GM12878 (cell line): Measurements from ENCODE around the gene CBLB. TPM values are rescaled to one million over a fixed set of nuclear protein-coding genes. Genes with fewer than 3 reads are reported as not detected.

Experiments used
- ATAC-seq: fragments of 200-7000 bp; cut with Tn5 transposase; 3 replicates; pipeline ENCODE4 v1.9.1; 2020; ENCODE audit warnings: mild to moderate bottlenecking, moderate library complexity
- BruUV-seq: library from RNA; stranded (reverse); fragments of 400-500 nt; replicated peaks from 2 replicates; lab custom pipeline; 2021; lab: Mats Ljungman, UMichigan
- CTCF ChIA-PET: fragments of 300-600 bp; sonication (Branson Sonifier 250); formaldehyde crosslinking; extraction: SDS; loops from one replicate; lab custom pipeline; 2021; ENCODE audit warnings: inconsistent platforms; lab: Yijun Ruan, JAX
- POLR2A ChIA-PET: fragments of 350-600 bp; formaldehyde crosslinking; extraction: SDS; loops from one replicate; lab custom pipeline; 2021; ENCODE audit warnings: inconsistent platforms; lab: Charles Lee
- RAD21 ChIA-PET: fragments of 300-600 bp; sonication (Branson Sonifier 250); formaldehyde crosslinking; loops from one replicate; lab custom pipeline; 2023; ENCODE audit warnings: antibody characterized with exemption; ENCODE audit not compliant: unreplicated experiment; lab: Charles Lee
- SMC1A ChIA-PET: fragments of 300-600 bp; sonication (Branson Sonifier 250); formaldehyde crosslinking; loops from one replicate; lab custom pipeline; 2023; ENCODE audit not compliant: unreplicated experiment, uncharacterized antibody; lab: Charles Lee
- DNase-seq: peaks from one replicate; pipeline ENCODE4 v3.0.0-alpha.2; 2011; ENCODE audit warnings: low read depth, low spot score
- FAIRE-seq: peaks from 3 replicates; lab custom pipeline; 2011; peaks lifted over from hg19 to GRCh38; lab: Jason Lieb, UNC
- H2AFZ ChIP-seq: 2 replicates; pipeline ENCODE4 v1.6.0; 2011; ENCODE audit warnings: low read depth, low read length, control low read depth; ENCODE audit not compliant: control insufficient read depth
- H3K27ac ChIP-seq: 2 replicates; pipeline ENCODE4 v1.5.1; 2011; ENCODE audit warnings: control low read depth; ENCODE audit not compliant: control insufficient read depth, insufficient read depth
- H3K27me3 ChIP-seq, 2 experiments: replicated peaks in 1 of 2; 2 replicates each; pipeline versions ENCODE4 v1.6.0 to v1.6.1; 2011; ENCODE audit warnings: low read length in 1 of 2; ENCODE audit not compliant: control insufficient read depth in 2 of 2, insufficient read depth in 2 of 2
- H3K36me3 ChIP-seq, 2 experiments: 2 replicates each; pipeline ENCODE4 v1.5.1; 2011; ENCODE audit warnings: low read length in 1 of 2; ENCODE audit not compliant: control insufficient read depth in 2 of 2, insufficient read depth in 2 of 2
- H3K4me1 ChIP-seq: 2 replicates; pipeline ENCODE4 v1.6.1; 2011; ENCODE audit warnings: mild to moderate bottlenecking, low read length, moderate library complexity, mixed read lengths; ENCODE audit not compliant: control insufficient read depth, insufficient read depth
- H3K4me2 ChIP-seq: 2 replicates; pipeline ENCODE4 v1.6.0; 2011; ENCODE audit warnings: control low read depth; ENCODE audit not compliant: control insufficient read depth, insufficient read depth
- H3K4me3 ChIP-seq: fragments of 200-600 bp; sonication (generic); 2 replicates; pipeline ENCODE4 v1.5.1; 2016
- H3K79me2 ChIP-seq: 2 replicates; pipeline ENCODE4 v1.6.0; 2011; ENCODE audit warnings: low read length; ENCODE audit not compliant: control insufficient read depth, insufficient read depth
- H3K9ac ChIP-seq: 2 replicates; pipeline ENCODE4 v1.8.0; 2011; ENCODE audit warnings: low read length, control low read depth, mixed read lengths; ENCODE audit not compliant: control insufficient read depth, insufficient read depth
- H3K9me3 ChIP-seq: replicated peaks from 3 replicates; pipeline ENCODE4 v1.5.1; 2011; ENCODE audit warnings: mild to moderate bottlenecking, low read length; ENCODE audit not compliant: control insufficient read depth, insufficient read depth
- H4K20me1 ChIP-seq: 2 replicates; pipeline ENCODE4 v1.6.0; 2011; ENCODE audit not compliant: control insufficient read depth, insufficient read depth
- CEBPB ChIP-seq, 2 experiments: fragments of 150-350 bp in 1 of 2; IDR thresholded peaks; 2 replicates each; pipeline ENCODE4 v1.6.1; 2012 to 2014; ENCODE audit warnings: low read depth in 2 of 2, low read length in 2 of 2, borderline replicate concordance in 1 of 2, inconsistent platforms in 1 of 2
- CHD2 ChIP-seq: IDR thresholded peaks from 2 replicates; pipeline ENCODE4 v1.6.1; 2011; ENCODE audit warnings: low read depth, low read length, improper control_type of control experiment, borderline replicate concordance
- EED ChIP-seq: sonication (generic); IDR thresholded peaks from 2 replicates; pipeline ENCODE4 v1.6.1; 2016; ENCODE audit warnings: antibody characterized with exemption, low read depth
- ELK1 ChIP-seq: IDR thresholded peaks from 2 replicates; pipeline ENCODE4 v1.6.1; 2012; ENCODE audit warnings: low read depth, low read length, improper control_type of control experiment
- FOS ChIP-seq: IDR thresholded peaks from 3 replicates; pipeline ENCODE4 v1.6.1; 2011; ENCODE audit warnings: borderline replicate concordance; ENCODE audit not compliant: insufficient read length; ENCODE audit errors: extremely low read depth
- HDGF ChIP-seq: fragments of 450-650 bp; IDR thresholded peaks from 2 replicates; pipeline ENCODE4 v1.6.1; 2016; ENCODE audit warnings: antibody characterized with exemption
- IKZF2 ChIP-seq, 2 experiments: fragments of 450-650 bp; IDR thresholded peaks; 2 replicates each; pipeline ENCODE4 v1.6.1; 2017; ENCODE audit warnings: mild to moderate bottlenecking in 2 of 2, moderate library complexity in 2 of 2
- IRF4 ChIP-seq: IDR thresholded peaks from 2 replicates; pipeline ENCODE4 v1.6.1; 2011; ENCODE audit warnings: low read depth, low read length
- JUNB ChIP-seq: IDR thresholded peaks from 2 replicates; pipeline ENCODE4 v1.6.1; 2016; ENCODE audit warnings: antibody characterized with exemption, mild to moderate bottlenecking
- MLLT1 ChIP-seq: fragments of 450-650 bp; IDR thresholded peaks from 2 replicates; pipeline ENCODE4 v1.6.1; 2016; ENCODE audit warnings: mild to moderate bottlenecking
- MYB ChIP-seq: fragments of 150-350 bp; IDR thresholded peaks from 2 replicates; pipeline ENCODE4 v1.6.1; 2014; ENCODE audit warnings: mild to moderate bottlenecking, low read depth, low read length, borderline replicate concordance
- MYC ChIP-seq: IDR thresholded peaks from 2 replicates; pipeline ENCODE4 v1.6.1; 2011; ENCODE audit warnings: mild to moderate bottlenecking, low read length, moderate library complexity, inconsistent platforms; ENCODE audit not compliant: insufficient read depth, insufficient replicate concordance, insufficient read length, severe bottlenecking
- NFXL1 ChIP-seq: fragments of 450-650 bp; IDR thresholded peaks from 2 replicates; pipeline ENCODE4 v1.6.1; 2017; ENCODE audit warnings: antibody characterized with exemption, mild to moderate bottlenecking, borderline replicate concordance
- NFYA ChIP-seq: IDR thresholded peaks from 2 replicates; pipeline ENCODE4 v1.6.1; 2011; ENCODE audit warnings: low read depth, mild to moderate bottlenecking, low read length, improper control_type of control experiment, borderline replicate concordance
- RAD21 ChIP-seq: IDR thresholded peaks from 2 replicates; pipeline ENCODE4 v1.6.1; 2011; ENCODE audit warnings: mild to moderate bottlenecking, low read depth, low read length, moderate library complexity; ENCODE audit not compliant: insufficient read depth
- SMC3 ChIP-seq: IDR thresholded peaks from 2 replicates; pipeline ENCODE4 v1.6.1; 2011; ENCODE audit warnings: low read length, improper control_type of control experiment, borderline replicate concordance
- WGBS: methylation state at CpG from one replicate; pipeline ENCODE4 v1.1.6; 2016; ENCODE audit warnings: low lambda C conversion rate; ENCODE audit not compliant: insufficient replicate concordance, insufficient coverage; ENCODE audit errors: missing lambda C conversion rate; 5-methylcytosine and 5-hydroxymethylcytosine counted together
- in situ Hi-C: fragments of 300-500 bp; cut with MboI; formaldehyde crosslinking; loops from 9 replicates; pipeline ENCODE4 v1.14.3; 2018; ENCODE audit warnings: mixed read lengths
- intact Hi-C: fragments of 100-400 bp; cut with micrococcal nuclease; formaldehyde crosslinking; loops from one replicate; pipeline ENCODE4 v1.14.2; 2022; ENCODE audit not compliant: unreplicated experiment
- polyA plus RNA-seq, 11 experiments: library from polyadenylated mRNA; depleted of rRNA in 4 of 11; unstranded in 6 of 11; stranded (reverse) in 5 of 11; fragments of >200 nt; fragmentation: Nextera tagmentation in 4 of 11; fragmentation: Illumina TruSeq in 1 of 11; extraction: Ambion mirVana in 4 of 11; extraction: Trizol in 1 of 11; gene quantifications; 1 replicate in 1 of 11; 2 replicates in 10 of 11; pipeline versions ENCODE4 v1.2.1 to v1.2.3, GENCODE V29; 2011 to 2016; ENCODE audit warnings: inconsistent platforms in 2 of 11, missing spikeins in 2 of 11, low read depth in 1 of 11
- total RNA-seq, 4 experiments: library from RNA; depleted of rRNA in 3 of 4; stranded (reverse); fragments of >200 nt in 3 of 4; fragmentation: Illumina TruSeq in 1 of 4; extraction: Trizol in 1 of 4; gene quantifications; 2 replicates each; pipeline versions ENCODE4 v1.2.1 to v1.2.3, GENCODE V29; 2013 to 2021

Gene CBLB
- total and polyA plus RNA-seq, 10 of the 15 experiments (the other 5 are each of a cell fraction or from before 2014, with no cell fraction given) = 17.2 to 107 (median 41.9) TPM

- DNase-seq (no peak), ATAC-seq (no peak), FAIRE-seq (no peak)
- no peaks in the 10 kb centered on the region for H3K79me2 ChIP-seq
- POLR2A ChIA-PET = no interaction called here
- RAD21 ChIA-PET = interaction anchor here (1.6 kb wide), 1 partner anchor 278 kb away, joined by 8 read pairs; no protein-coding TSS in a partner anchor
- H3K9ac ChIP-seq = no peak overlapping the region
- H3K9me3 ChIP-seq = peaks cover 2% of the 10 kb centered on the region; the same call in 1 of the 3 replicates
- WGBS = 22% methylated on average over 4 of the region's 4 CpGs
- H3K36me3 ChIP-seq = no peaks in the 10 kb centered on the region
- no peak overlapping the region for H3K27ac ChIP-seq
- SMC1A ChIA-PET = interaction anchor here (1.4 to 1.9 kb wide), 2 partner anchors 37 to 302 kb away, joined by 4 to 5 read pairs; partner anchors contain the start of gene CBLB
- intact Hi-C loops (no loop called here), in situ Hi-C loops (no loop called here)
- peaks cover 3% of the 10 kb centered on the region; the same call in 1 of the 2 replicates for H3K4me1 ChIP-seq
- TF ChIP-seq NFYA (no peak), FOS (no peak), RAD21 (no peak), MYC (no peak), SMC3 (no peak), JUNB (no peak), ELK1 (no peak), IKZF2 (IDR thresholded peaks at IDR 0.05) (no peak), MYB (no peak), IRF4 (no peak), EED (no peak), NFXL1 (no peak), CHD2 (no peak), CEBPB (IDR thresholded peaks at IDR 0.05; ENCODE audit: borderline replicate concordance in 1 of 2, low read depth in 2 of 2, low read length in 2 of 2) (no peak), HDGF (no peak), MLLT1 (no peak)
- CTCF ChIA-PET = no interaction called here
- BruUV-seq = no TSS peak
- H2AFZ ChIP-seq = no peak overlapping the region
- no peaks in the 10 kb centered on the region for H3K27me3 ChIP-seq
- H3K4me3 ChIP-seq = no peak overlapping the region
- no peaks in the 10 kb centered on the region for H4K20me1 ChIP-seq
- H3K4me2 ChIP-seq = no peak overlapping the region
These were observed 38.0 kb upstream of the CBLB start for GRCh38 chr3:105906836-105907235.
